Neural cell (in vitro differentiated cells): Measurements from ENCODE around the gene DIP2C. TPM values are rescaled to one million over a fixed set of nuclear protein-coding genes. Genes with fewer than 3 reads are reported as not detected.

ENCODE experiments used
- H2AFZ ChIP-seq: fragments of 200-600, 300-800 bp; sonication (generic), shearing (Covaris generic); 2 replicates; pipeline ENCODE4 v1.6.0; 2014; ENCODE audit warnings: low read depth, mild to moderate bottlenecking, antibody characterized with exemption, low read length, moderate library complexity
- H3F3A ChIP-seq: fragments of 200-600 bp; shearing (Covaris generic); 2 replicates; pipeline ENCODE4 v1.6.1; 2016; ENCODE audit warnings: mild to moderate bottlenecking, moderate library complexity, mixed read lengths, antibody characterized with exemption, low read length; ENCODE audit not compliant: insufficient read depth, poor library complexity, severe bottlenecking
- H3K27ac ChIP-seq: fragments of 200-600, 300-800 bp; sonication (generic), shearing (Covaris generic); 2 replicates; pipeline ENCODE4 v1.5.1; 2014; ENCODE audit warnings: mild to moderate bottlenecking, low read length, moderate library complexity
- H3K27me3 ChIP-seq: fragments of 300-800, 200-600 bp; sonication (generic), shearing (Covaris generic); 2 replicates; pipeline ENCODE4 v1.6.0; 2014; ENCODE audit warnings: mild to moderate bottlenecking, low read depth, low read length, moderate library complexity; ENCODE audit not compliant: insufficient read depth
- H3K36me3 ChIP-seq: fragments of 300-800, 200-600 bp; sonication (generic), shearing (Covaris generic); 2 replicates; pipeline ENCODE4 v1.5.1; 2014; ENCODE audit warnings: mild to moderate bottlenecking, antibody characterized with exemption, low read length, moderate library complexity; ENCODE audit not compliant: insufficient read depth
- H3K4me2 ChIP-seq: fragments of 300-800, 200-600 bp; sonication (generic), shearing (Covaris generic); 2 replicates; pipeline ENCODE4 v1.6.0; 2014; ENCODE audit warnings: mild to moderate bottlenecking, low read length
- H3K4me3 ChIP-seq: fragments of 300-800, 200-600 bp; sonication (generic), shearing (Covaris generic); 2 replicates; pipeline ENCODE4 v1.5.1; 2014; ENCODE audit warnings: mild to moderate bottlenecking, low read length, moderate library complexity
- H3K79me2 ChIP-seq: fragments of 200-600 bp; shearing (Covaris generic); replicated peaks from 2 replicates; pipeline ENCODE4 v1.6.0; 2014; ENCODE audit warnings: mild to moderate bottlenecking, low read length, moderate library complexity; ENCODE audit not compliant: insufficient read depth
- H3K9ac ChIP-seq: fragments of 300-800, 200-600 bp; sonication (generic), shearing (Covaris generic); 2 replicates; pipeline ENCODE4 v1.6.1; 2016; ENCODE audit warnings: mild to moderate bottlenecking, low read length, mixed read lengths
- H3K9me2 ChIP-seq: fragments of 200-600 bp; shearing (Covaris generic); 2 replicates; pipeline ENCODE4 v1.6.1; 2016; ENCODE audit warnings: mild to moderate bottlenecking, low read length, mixed read lengths; ENCODE audit not compliant: insufficient read depth
- H3K9me3 ChIP-seq: fragments of 200-600, 300-800 bp; sonication (generic), shearing (Covaris generic); 2 replicates; pipeline ENCODE4 v1.6.1; 2016; ENCODE audit warnings: mild to moderate bottlenecking, mixed run types, low read length, moderate library complexity, mixed read lengths
- H4K20me1 ChIP-seq: fragments of 200-600 bp; shearing (Covaris generic); 2 replicates; pipeline ENCODE4 v1.6.1; 2016; ENCODE audit warnings: mild to moderate bottlenecking, mixed run types; ENCODE audit not compliant: insufficient read depth
- EP300 ChIP-seq: fragments of 450-650 bp; conservative IDR thresholded peaks from 2 replicates; pipeline ENCODE4 v1.6.1; 2014; ENCODE audit warnings: antibody characterized with exemption, mild to moderate bottlenecking, moderate library complexity; ENCODE audit not compliant: poor library complexity, severe bottlenecking
- EZH2 ChIP-seq: fragments of 200-600, 300-800 bp; shearing (Covaris generic), sonication (generic); IDR thresholded peaks from 2 replicates; pipeline ENCODE4 v1.6.1; 2014; ENCODE audit warnings: antibody characterized with exemption, low read length, borderline replicate concordance, mild to moderate bottlenecking; ENCODE audit not compliant: insufficient read depth, poor library complexity, severe bottlenecking
- MXI1 ChIP-seq: fragments of 450-650 bp; conservative IDR thresholded peaks from 2 replicates; pipeline ENCODE4 v1.6.1; 2014; ENCODE audit warnings: antibody characterized with exemption, mild to moderate bottlenecking; ENCODE audit not compliant: poor library complexity, severe bottlenecking
- POLR2AphosphoS5 ChIP-seq: IDR thresholded peaks from 2 replicates; pipeline ENCODE4 v1.6.1; 2012
- RAD21 ChIP-seq: fragments of 450-650 bp; conservative IDR thresholded peaks from 2 replicates; pipeline ENCODE4 v1.6.1; 2014; ENCODE audit warnings: antibody characterized with exemption, mild to moderate bottlenecking, moderate library complexity
- SMC3 ChIP-seq: fragments of 450-650 bp; conservative IDR thresholded peaks from 2 replicates; pipeline ENCODE4 v1.6.1; 2014; ENCODE audit warnings: antibody characterized with exemption, mild to moderate bottlenecking, moderate library complexity; ENCODE audit not compliant: poor library complexity
- TAF1 ChIP-seq: IDR thresholded peaks from 2 replicates; pipeline ENCODE4 v1.6.1; 2012; ENCODE audit warnings: low read depth
- polyA plus RNA-seq: library from polyadenylated mRNA; depleted of rRNA; stranded (reverse); fragments of >200 nt; gene quantifications from 2 replicates; pipeline ENCODE4 v1.2.3, GENCODE V29; 2014
- TF ChIP-seq, protein P1 (sequence below): IDR thresholded peaks from 2 replicates; pipeline ENCODE4 v1.6.1; 2012; ENCODE audit warnings: borderline replicate concordance
- TF ChIP-seq, protein P2 (sequence below): fragments of 450-650 bp; IDR thresholded peaks from 2 replicates; pipeline ENCODE4 v1.5.1; 2014; ENCODE audit warnings: antibody characterized with exemption, mild to moderate bottlenecking, moderate library complexity; ENCODE audit not compliant: poor library complexity, severe bottlenecking

DIP2C gene
- polyA plus RNA-seq, 1 donor from 2014 or later = 24.1 TPM

DNA sequence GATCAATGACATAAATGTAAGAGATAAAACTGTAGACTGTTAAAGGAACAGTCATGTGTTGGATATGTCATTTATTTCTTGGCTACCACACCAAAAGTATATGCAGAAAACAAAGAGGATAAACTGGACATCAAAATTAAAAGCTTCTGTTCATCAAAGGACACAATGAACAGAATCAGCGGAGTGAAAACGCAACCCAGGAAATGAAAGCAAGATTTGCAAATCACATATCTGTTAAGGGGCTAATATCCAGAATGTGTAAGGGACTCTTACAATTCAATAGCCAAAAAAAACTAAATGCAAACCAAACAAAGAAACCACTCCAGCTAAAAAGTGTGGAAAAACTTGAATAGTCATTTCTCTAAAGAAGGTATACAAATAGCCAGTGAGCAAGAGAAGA is 390.0 kb downstream of the DIP2C start:
- no peak overlapping the region for H3K9ac ChIP-seq
- H3K27ac ChIP-seq = no peak overlapping the region
- H3K9me3 ChIP-seq = no peaks in the 10 kb centered on the region
- H3K9me2 ChIP-seq = no peaks in the 10 kb centered on the region
- H3K4me3 ChIP-seq = no peak overlapping the region
- H3K79me2 ChIP-seq = no peaks in the 10 kb centered on the region
- H3K36me3 ChIP-seq = no peaks in the 10 kb centered on the region
- H3F3A ChIP-seq = no peaks in the 10 kb centered on the region
- TF ChIP-seq POLR2AphosphoS5 = no peak
- no peaks in the 10 kb centered on the region for H3K27me3 ChIP-seq
- H4K20me1 ChIP-seq = no peaks in the 10 kb centered on the region
- no peak overlapping the region for H3K4me2 ChIP-seq
- no peak overlapping the region for H2AFZ ChIP-seq

DNA sequence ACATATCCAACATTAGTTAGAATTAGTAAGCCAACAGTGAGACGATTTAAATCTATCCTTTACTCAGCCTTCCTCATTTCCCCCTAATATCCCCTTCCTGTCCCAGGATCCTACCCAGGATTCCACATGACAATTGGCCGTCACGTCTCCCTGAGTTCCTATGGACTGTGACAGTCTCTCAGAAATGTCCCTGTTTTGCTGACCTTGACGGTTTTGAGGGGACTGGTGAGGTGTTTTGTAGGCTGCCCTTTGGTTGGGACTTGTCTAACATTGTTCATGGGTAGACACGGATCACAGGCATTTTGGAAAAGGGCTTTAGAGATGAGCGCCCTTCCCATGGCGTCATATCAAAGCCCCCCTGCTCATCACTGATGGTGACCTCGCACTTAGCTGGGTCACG is 391.4 kb downstream of the DIP2C start:
- TF ChIP-seq, protein P1, sequence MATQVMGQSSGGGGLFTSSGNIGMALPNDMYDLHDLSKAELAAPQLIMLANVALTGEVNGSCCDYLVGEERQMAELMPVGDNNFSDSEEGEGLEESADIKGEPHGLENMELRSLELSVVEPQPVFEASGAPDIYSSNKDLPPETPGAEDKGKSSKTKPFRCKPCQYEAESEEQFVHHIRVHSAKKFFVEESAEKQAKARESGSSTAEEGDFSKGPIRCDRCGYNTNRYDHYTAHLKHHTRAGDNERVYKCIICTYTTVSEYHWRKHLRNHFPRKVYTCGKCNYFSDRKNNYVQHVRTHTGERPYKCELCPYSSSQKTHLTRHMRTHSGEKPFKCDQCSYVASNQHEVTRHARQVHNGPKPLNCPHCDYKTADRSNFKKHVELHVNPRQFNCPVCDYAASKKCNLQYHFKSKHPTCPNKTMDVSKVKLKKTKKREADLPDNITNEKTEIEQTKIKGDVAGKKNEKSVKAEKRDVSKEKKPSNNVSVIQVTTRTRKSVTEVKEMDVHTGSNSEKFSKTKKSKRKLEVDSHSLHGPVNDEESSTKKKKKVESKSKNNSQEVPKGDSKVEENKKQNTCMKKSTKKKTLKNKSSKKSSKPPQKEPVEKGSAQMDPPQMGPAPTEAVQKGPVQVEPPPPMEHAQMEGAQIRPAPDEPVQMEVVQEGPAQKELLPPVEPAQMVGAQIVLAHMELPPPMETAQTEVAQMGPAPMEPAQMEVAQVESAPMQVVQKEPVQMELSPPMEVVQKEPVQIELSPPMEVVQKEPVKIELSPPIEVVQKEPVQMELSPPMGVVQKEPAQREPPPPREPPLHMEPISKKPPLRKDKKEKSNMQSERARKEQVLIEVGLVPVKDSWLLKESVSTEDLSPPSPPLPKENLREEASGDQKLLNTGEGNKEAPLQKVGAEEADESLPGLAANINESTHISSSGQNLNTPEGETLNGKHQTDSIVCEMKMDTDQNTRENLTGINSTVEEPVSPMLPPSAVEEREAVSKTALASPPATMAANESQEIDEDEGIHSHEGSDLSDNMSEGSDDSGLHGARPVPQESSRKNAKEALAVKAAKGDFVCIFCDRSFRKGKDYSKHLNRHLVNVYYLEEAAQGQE = no peak
- TF ChIP-seq RAD21 (no peak), TAF1 (no peak), EZH2 (no peak), MXI1 (no peak), EP300 (no peak), SMC3 (no peak), POLR2AphosphoS5 (no peak)
- TF ChIP-seq, protein P2, sequence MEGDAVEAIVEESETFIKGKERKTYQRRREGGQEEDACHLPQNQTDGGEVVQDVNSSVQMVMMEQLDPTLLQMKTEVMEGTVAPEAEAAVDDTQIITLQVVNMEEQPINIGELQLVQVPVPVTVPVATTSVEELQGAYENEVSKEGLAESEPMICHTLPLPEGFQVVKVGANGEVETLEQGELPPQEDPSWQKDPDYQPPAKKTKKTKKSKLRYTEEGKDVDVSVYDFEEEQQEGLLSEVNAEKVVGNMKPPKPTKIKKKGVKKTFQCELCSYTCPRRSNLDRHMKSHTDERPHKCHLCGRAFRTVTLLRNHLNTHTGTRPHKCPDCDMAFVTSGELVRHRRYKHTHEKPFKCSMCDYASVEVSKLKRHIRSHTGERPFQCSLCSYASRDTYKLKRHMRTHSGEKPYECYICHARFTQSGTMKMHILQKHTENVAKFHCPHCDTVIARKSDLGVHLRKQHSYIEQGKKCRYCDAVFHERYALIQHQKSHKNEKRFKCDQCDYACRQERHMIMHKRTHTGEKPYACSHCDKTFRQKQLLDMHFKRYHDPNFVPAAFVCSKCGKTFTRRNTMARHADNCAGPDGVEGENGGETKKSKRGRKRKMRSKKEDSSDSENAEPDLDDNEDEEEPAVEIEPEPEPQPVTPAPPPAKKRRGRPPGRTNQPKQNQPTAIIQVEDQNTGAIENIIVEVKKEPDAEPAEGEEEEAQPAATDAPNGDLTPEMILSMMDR = no peak
- no peaks in the 10 kb centered on the region for H3K27me3 ChIP-seq
- H3F3A ChIP-seq = no peaks in the 10 kb centered on the region
- H3K79me2 ChIP-seq = no peaks in the 10 kb centered on the region
- H3K4me3 ChIP-seq = no peak overlapping the region
- no peak overlapping the region for H2AFZ ChIP-seq
- H3K9me3 ChIP-seq = no peaks in the 10 kb centered on the region
- H3K4me2 ChIP-seq = no peak overlapping the region
- H3K36me3 ChIP-seq = no peaks in the 10 kb centered on the region
- no peak overlapping the region for H3K9ac ChIP-seq
- no peak overlapping the region for H3K27ac ChIP-seq
- H4K20me1 ChIP-seq = no peaks in the 10 kb centered on the region
- no peaks in the 10 kb centered on the region for H3K9me2 ChIP-seq

DNA sequence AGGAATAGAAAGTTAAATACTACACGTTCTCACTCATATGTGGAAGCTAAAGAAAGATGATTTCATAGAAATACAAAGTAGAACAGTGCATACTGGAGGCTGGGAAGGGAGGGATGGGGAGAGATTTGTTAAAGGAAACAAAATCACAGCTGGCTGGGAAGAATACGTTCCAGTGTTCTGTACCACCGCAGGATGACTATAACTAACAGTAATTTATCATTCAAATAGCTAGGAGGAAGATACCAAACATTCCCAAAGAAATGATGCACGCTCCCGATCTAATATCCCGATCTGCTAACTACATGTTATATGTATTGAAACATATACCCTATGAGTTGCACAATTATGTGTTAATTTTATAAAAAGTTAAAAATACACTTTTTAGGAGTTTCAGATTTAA is 391.9 kb downstream of the DIP2C start:
- Histone ChIP-seq H3F3A (no peaks in the 10 kb centered on the region), H3K4me2 (no peak overlapping the region), H3K9me2 (no peaks in the 10 kb centered on the region), H3K9ac (no peak overlapping the region), H3K9me3 (no peaks in the 10 kb centered on the region), H2AFZ (no peak overlapping the region), H3K27me3 (no peaks in the 10 kb centered on the region), H3K27ac (no peak overlapping the region), H3K36me3 (no peaks in the 10 kb centered on the region), H3K4me3 (no peak overlapping the region), H3K79me2 (no peaks in the 10 kb centered on the region), H4K20me1 (no peaks in the 10 kb centered on the region)
- TF ChIP-seq POLR2AphosphoS5 (no peak), TAF1 (no peak)
- TF ChIP-seq, protein P2 = no peak
